PC-3 (cell line): Measurements from ENCODE around the gene FAM83F. TPM values are rescaled to one million over a fixed set of nuclear protein-coding genes. Genes with fewer than 3 reads are reported as not detected.

Experiments
- ATAC-seq: fragments of 200-7000 bp; cut with Tn5 transposase; 2 replicates; pipeline ENCODE4 v1.9.1; 2020; ENCODE audit warnings: mild to moderate bottlenecking, moderate library complexity
- BruUV-seq: library from RNA; stranded (reverse); fragments of 400-500 nt; replicated peaks from 2 replicates; lab custom pipeline; 2021; lab: Mats Ljungman, UMichigan
- CTCF ChIA-PET: fragments of 300-600 bp; sonication (Branson Sonifier 250); formaldehyde crosslinking; loops from one replicate; lab custom pipeline; 2022; ENCODE audit warnings: antibody characterized with exemption; lab: Charles Lee
- POLR2A ChIA-PET: fragments of 300-600 bp; sonication (Branson Sonifier 250); formaldehyde crosslinking; loops from one replicate; lab custom pipeline; 2022; ENCODE audit warnings: antibody characterized with exemption; ENCODE audit not compliant: unreplicated experiment; lab: Charles Lee
- DNase-seq: peaks from one replicate; pipeline ENCODE4 v3.0.0-alpha.2; 2015
- H2AFZ ChIP-seq: fragments of 300-600 bp; sonication (generic); 2 replicates; pipeline ENCODE4 v1.6.0; 2016; ENCODE audit warnings: antibody characterized with exemption, low read length
- H3F3A ChIP-seq: fragments of 300-600 bp; sonication (generic); one replicate; pipeline ENCODE4 v1.6.0; 2017; ENCODE audit warnings: antibody characterized with exemption, low read length, control low read depth, mild to moderate bottlenecking; ENCODE audit not compliant: unreplicated experiment
- H3K27ac ChIP-seq: fragments of 300-600 bp; sonication (generic); 2 replicates; pipeline ENCODE4 v1.5.1; 2016; ENCODE audit warnings: mild to moderate bottlenecking, low read length
- H3K27me3 ChIP-seq: fragments of 300-600 bp; sonication (generic); 2 replicates; pipeline ENCODE4 v1.6.1; 2016; ENCODE audit warnings: low read length, mixed read lengths
- H3K36me3 ChIP-seq: fragments of 300-600 bp; sonication (generic); 2 replicates; pipeline ENCODE4 v1.6.1; 2016; ENCODE audit warnings: low read depth, mixed run types, low read length, mixed read lengths
- H3K4me1 ChIP-seq: fragments of 300-600 bp; sonication (generic); 2 replicates; pipeline ENCODE4 v1.5.1; 2016; ENCODE audit warnings: low read length; ENCODE audit not compliant: insufficient read depth
- H3K4me2 ChIP-seq: fragments of 300-600 bp; sonication (generic); 2 replicates; pipeline ENCODE4 v1.6.0; 2016; ENCODE audit warnings: low read length
- H3K4me3 ChIP-seq: fragments of 300-600 bp; sonication (generic); 2 replicates; pipeline ENCODE4 v1.5.1; 2016; ENCODE audit warnings: mild to moderate bottlenecking, low read length, mixed read lengths
- H3K79me2 ChIP-seq: fragments of 300-600 bp; sonication (generic); 2 replicates; pipeline ENCODE4 v1.6.1; 2017; ENCODE audit warnings: low read length, mixed read lengths
- H3K9ac ChIP-seq: fragments of 300-600 bp; sonication (generic); 2 replicates; pipeline ENCODE4 v1.6.0; 2016; ENCODE audit warnings: mild to moderate bottlenecking, low read length
- H3K9me2 ChIP-seq: fragments of 300-600 bp; sonication (generic); replicated peaks from 2 replicates; pipeline ENCODE4 v1.6.1; 2016; ENCODE audit warnings: mixed run types, low read length, mixed read lengths
- H3K9me3 ChIP-seq: fragments of 300-600 bp; sonication (generic); 2 replicates; pipeline ENCODE4 v1.6.1; 2016; ENCODE audit warnings: low read length, mixed read lengths
- H4K20me1 ChIP-seq: fragments of 300-600 bp; sonication (generic); 2 replicates; pipeline ENCODE4 v1.6.1; 2016; ENCODE audit warnings: low read length, mixed read lengths
- EZH2 ChIP-seq: fragments of 300-600 bp; sonication (generic); IDR thresholded peaks from one replicate; pipeline ENCODE4 v1.6.1; 2017; ENCODE audit warnings: antibody characterized with exemption, mild to moderate bottlenecking, low read length; ENCODE audit not compliant: unreplicated experiment
- EZH2phosphoT487 ChIP-seq: fragments of 300-600 bp; sonication (generic); IDR thresholded peaks from 2 replicates; pipeline ENCODE4 v1.6.1; 2018; ENCODE audit warnings: mild to moderate bottlenecking, antibody characterized with exemption, low read length, borderline replicate concordance
- intact Hi-C: fragments of 100-400 bp; cut with micrococcal nuclease; formaldehyde crosslinking; loops from 2 replicates; pipeline ENCODE4 v1.9.0; 2023
- total RNA-seq: library from RNA; depleted of rRNA; stranded (reverse); fragments of >200 nt; gene quantifications from 2 replicates; pipeline ENCODE4 v1.2.3, GENCODE V29; 2014
- TF ChIP-seq, protein P1 (sequence below): fragments of 300-600 bp; sonication (generic); conservative IDR thresholded peaks from 2 replicates; pipeline ENCODE4 v1.5.1; 2017; ENCODE audit warnings: antibody characterized with exemption, low read depth, mild to moderate bottlenecking, low read length

Gene FAM83F
- total RNA-seq, 1 experiment from 2014 or later = 5.5 TPM

DNA sequence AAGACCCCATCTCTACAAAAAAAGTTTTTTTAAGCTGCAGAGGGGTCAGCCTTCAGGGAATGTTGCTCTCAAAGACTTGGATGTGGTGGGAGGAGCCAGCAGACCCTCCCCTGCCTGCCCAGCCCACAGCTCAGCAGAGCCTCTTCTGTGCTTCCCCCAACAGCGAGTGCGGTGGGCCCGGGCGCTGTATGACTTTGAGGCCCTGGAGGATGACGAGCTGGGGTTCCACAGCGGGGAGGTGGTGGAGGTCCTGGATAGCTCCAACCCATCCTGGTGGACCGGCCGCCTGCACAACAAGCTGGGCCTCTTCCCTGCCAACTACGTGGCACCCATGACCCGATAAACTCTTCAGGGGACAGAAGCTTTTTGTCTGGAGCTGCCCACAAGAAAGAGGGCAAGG, 24.0 kb upstream of the FAM83F start:
- DNase-seq (no peak), ATAC-seq (no peak)
- H3K4me1 ChIP-seq = peaks cover 10% of the 10 kb centered on the region; the same call in 1 of the 2 replicates
- CTCF ChIA-PET = no interaction called here
- no peaks in the 10 kb centered on the region for H3K36me3 ChIP-seq
- POLR2A ChIA-PET = no interaction called here
- peaks cover 47% of the 10 kb centered on the region for H3K27me3 ChIP-seq
- H3K27ac ChIP-seq = no peak overlapping the region
- no peaks in the 10 kb centered on the region for H4K20me1 ChIP-seq
- no peak overlapping the region for H3K4me2 ChIP-seq
- TF ChIP-seq EZH2phosphoT487 = no peak
- TF ChIP-seq, protein P1, sequence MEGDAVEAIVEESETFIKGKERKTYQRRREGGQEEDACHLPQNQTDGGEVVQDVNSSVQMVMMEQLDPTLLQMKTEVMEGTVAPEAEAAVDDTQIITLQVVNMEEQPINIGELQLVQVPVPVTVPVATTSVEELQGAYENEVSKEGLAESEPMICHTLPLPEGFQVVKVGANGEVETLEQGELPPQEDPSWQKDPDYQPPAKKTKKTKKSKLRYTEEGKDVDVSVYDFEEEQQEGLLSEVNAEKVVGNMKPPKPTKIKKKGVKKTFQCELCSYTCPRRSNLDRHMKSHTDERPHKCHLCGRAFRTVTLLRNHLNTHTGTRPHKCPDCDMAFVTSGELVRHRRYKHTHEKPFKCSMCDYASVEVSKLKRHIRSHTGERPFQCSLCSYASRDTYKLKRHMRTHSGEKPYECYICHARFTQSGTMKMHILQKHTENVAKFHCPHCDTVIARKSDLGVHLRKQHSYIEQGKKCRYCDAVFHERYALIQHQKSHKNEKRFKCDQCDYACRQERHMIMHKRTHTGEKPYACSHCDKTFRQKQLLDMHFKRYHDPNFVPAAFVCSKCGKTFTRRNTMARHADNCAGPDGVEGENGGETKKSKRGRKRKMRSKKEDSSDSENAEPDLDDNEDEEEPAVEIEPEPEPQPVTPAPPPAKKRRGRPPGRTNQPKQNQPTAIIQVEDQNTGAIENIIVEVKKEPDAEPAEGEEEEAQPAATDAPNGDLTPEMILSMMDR = no peak
- TF ChIP-seq EZH2 = no peak
- no peak overlapping the region for H2AFZ ChIP-seq
- no TSS peak for BruUV-seq
- no peaks in the 10 kb centered on the region for H3K79me2 ChIP-seq
- intact Hi-C loops = no loop called here
- H3F3A ChIP-seq = no peaks in the 10 kb centered on the region
- no peaks in the 10 kb centered on the region for H3K9me2 ChIP-seq
- no peak overlapping the region for H3K9ac ChIP-seq
- H3K4me3 ChIP-seq = no peak overlapping the region
- no peaks in the 10 kb centered on the region for H3K9me3 ChIP-seq

DNA sequence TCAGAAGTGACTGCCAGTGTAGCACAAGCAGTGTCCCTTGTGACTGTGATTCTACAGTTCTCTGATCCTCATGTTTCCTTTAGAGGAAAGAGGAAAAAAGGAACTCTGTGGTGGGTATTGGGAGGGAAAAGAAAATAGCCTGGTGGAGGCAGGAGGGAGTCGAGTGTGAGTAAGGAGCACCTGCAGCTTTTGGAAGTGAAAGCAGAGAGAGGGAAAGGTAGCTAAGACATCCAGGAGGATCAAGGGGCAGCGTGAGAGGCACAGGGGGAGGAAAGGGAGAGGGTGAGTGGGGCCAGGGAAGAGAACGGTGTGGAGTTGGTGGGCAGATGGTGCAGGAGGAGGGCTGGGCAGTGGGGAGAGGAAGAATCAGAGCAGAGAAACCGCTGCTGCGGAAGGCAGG, 22.1 kb upstream of the FAM83F start:
- H3K4me1 ChIP-seq = no peaks in the 10 kb centered on the region; the same call in 1 of the 2 replicates
- ATAC-seq (no peak), DNase-seq (no peak)
- POLR2A ChIA-PET = no interaction called here
- no peaks in the 10 kb centered on the region for H3K36me3 ChIP-seq
- H3K9me2 ChIP-seq = no peaks in the 10 kb centered on the region
- no peaks in the 10 kb centered on the region for H3F3A ChIP-seq
- no peak overlapping the region for H3K4me3 ChIP-seq
- H3K9ac ChIP-seq = no peak overlapping the region
- no peak overlapping the region for H3K27ac ChIP-seq
- intact Hi-C loops = no loop called here
- H4K20me1 ChIP-seq = no peaks in the 10 kb centered on the region
- CTCF ChIA-PET = no interaction called here
- no peak overlapping the region for H2AFZ ChIP-seq
- TF ChIP-seq EZH2 = no peak
- no peak for TF ChIP-seq EZH2phosphoT487
- TF ChIP-seq, protein P1 = no peak
- no peak overlapping the region for H3K4me2 ChIP-seq
- peaks cover 65% of the 10 kb centered on the region for H3K27me3 ChIP-seq
- H3K79me2 ChIP-seq = no peaks in the 10 kb centered on the region
- no TSS peak for BruUV-seq
- no peaks in the 10 kb centered on the region for H3K9me3 ChIP-seq

DNA sequence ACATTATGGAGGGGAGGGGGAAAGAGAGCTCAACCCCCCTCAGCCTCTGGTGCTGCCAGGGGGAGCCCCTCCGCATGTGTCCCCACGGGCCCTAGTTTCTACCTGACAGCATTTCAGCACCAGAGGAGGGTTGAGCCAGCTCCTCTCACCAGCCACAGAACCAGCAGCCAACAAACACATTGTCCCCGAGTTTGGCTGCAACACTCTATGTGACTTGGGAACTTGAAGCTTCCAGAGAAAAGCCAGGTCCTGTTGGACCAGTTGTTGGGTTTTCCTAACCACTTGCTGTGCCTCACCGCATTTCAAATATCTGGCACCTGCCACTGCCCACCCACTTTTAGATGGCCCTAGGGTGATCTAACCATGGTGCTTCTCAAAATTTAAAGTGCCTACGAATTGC, 21.1 kb upstream of the FAM83F start:
- Histone ChIP-seq H3K27ac (no peak overlapping the region), H3K9me2 (no peaks in the 10 kb centered on the region), H2AFZ (no peak overlapping the region), H4K20me1 (no peaks in the 10 kb centered on the region), H3K4me2 (no peak overlapping the region), H3K27me3 (peaks cover 70% of the 10 kb centered on the region), H3F3A (no peaks in the 10 kb centered on the region), H3K9ac (no peak overlapping the region), H3K9me3 (no peaks in the 10 kb centered on the region), H3K79me2 (no peaks in the 10 kb centered on the region), H3K36me3 (no peaks in the 10 kb centered on the region), H3K4me1 (no peaks in the 10 kb centered on the region), H3K4me3 (no peak overlapping the region)
- ChIA-PET POLR2A (no interaction called here), CTCF (no interaction called here)
- intact Hi-C loops = no loop called here
- DNase-seq (no peak), ATAC-seq (no peak)
- TF ChIP-seq, protein P1 = no peak
- TF ChIP-seq EZH2 (no peak), EZH2phosphoT487 (no peak)
- no TSS peak for BruUV-seq
